ENCODE results near the gene GRIA3.
"Not testable (repeated sequence)": the region's sequence is repeated elsewhere in the genome, so short reads cannot be mapped to it uniquely, and the experiment has no call there.

GRCh38 chrX:123283407-123283806, 99.3 kb downstream of the GRIA3 start:
- TF ChIP-seq POLR2A, POLR2AphosphoS5 (IDR thresholded peaks at IDR 0.05): not testable (repeated sequence)
- TF ChIP-seq, protein P1, sequence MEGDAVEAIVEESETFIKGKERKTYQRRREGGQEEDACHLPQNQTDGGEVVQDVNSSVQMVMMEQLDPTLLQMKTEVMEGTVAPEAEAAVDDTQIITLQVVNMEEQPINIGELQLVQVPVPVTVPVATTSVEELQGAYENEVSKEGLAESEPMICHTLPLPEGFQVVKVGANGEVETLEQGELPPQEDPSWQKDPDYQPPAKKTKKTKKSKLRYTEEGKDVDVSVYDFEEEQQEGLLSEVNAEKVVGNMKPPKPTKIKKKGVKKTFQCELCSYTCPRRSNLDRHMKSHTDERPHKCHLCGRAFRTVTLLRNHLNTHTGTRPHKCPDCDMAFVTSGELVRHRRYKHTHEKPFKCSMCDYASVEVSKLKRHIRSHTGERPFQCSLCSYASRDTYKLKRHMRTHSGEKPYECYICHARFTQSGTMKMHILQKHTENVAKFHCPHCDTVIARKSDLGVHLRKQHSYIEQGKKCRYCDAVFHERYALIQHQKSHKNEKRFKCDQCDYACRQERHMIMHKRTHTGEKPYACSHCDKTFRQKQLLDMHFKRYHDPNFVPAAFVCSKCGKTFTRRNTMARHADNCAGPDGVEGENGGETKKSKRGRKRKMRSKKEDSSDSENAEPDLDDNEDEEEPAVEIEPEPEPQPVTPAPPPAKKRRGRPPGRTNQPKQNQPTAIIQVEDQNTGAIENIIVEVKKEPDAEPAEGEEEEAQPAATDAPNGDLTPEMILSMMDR (IDR thresholded peaks at IDR 0.05 in 8 of 11, conservative IDR thresholded peaks at IDR 0.05 in 3 of 11): not testable (repeated sequence)
